HEK293 (cell line): ENCODE results near the gene PDE8B.

Experiments used
- CTCF ChIA-PET: fragments of 350-600 bp; formaldehyde crosslinking; extraction: SDS; loops from one replicate; lab custom pipeline; 2021; ENCODE audit warnings: antibody characterized with exemption; lab: Yijun Ruan, JAX
- POLR2A ChIA-PET: fragments of 300-600 bp; formaldehyde crosslinking; extraction: SDS; loops from one replicate; lab custom pipeline; 2020; ENCODE audit warnings: antibody characterized with exemption, inconsistent platforms; lab: Yijun Ruan, JAX
- H3K27ac ChIP-seq: fragments of 200-500 bp; sonication (Bioruptor generic); 2 replicates; pipeline ENCODE4 v1.5.1; 2014; ENCODE audit warnings: low read depth, low read length, control low read depth, inconsistent platforms; ENCODE audit errors: extremely low read depth
- H3K36me3 ChIP-seq, 2 experiments: fragments of 200-500 bp in 1 of 2; sonication (Bioruptor generic) in 1 of 2; 1 replicate in 1 of 2; 2 replicates in 1 of 2; pipeline ENCODE4 v1.5.1; 2014 to 2017; ENCODE audit warnings: inconsistent platforms in 2 of 2, low read length in 2 of 2; ENCODE audit not compliant: control insufficient read depth in 2 of 2, insufficient read depth in 1 of 2
- H3K4me1 ChIP-seq: fragments of 200-500 bp; sonication (Bioruptor generic); 2 replicates; pipeline ENCODE4 v1.5.1; 2014; ENCODE audit warnings: mild to moderate bottlenecking, low read length, inconsistent platforms; ENCODE audit not compliant: control insufficient read depth, insufficient read depth
- H3K4me3 ChIP-seq: 2 replicates; pipeline ENCODE4 v1.5.1; 2011; ENCODE audit warnings: low read depth, mild to moderate bottlenecking, control low read depth, low read length, moderate library complexity
- H3K9me3 ChIP-seq: fragments of 200-500 bp; sonication (Bioruptor generic); 2 replicates; pipeline ENCODE4 v1.5.1; 2014; ENCODE audit warnings: low read depth, low read length, inconsistent platforms; ENCODE audit not compliant: control insufficient read depth, insufficient read depth
- FEZF1 ChIP-seq: fragments of 450-650 bp; formaldehyde crosslinking; IDR thresholded peaks from 2 replicates; pipeline ENCODE4 v1.5.1; 2016; ENCODE audit warnings: missing biosample characterization, missing genetic modification characterization
- PRDM1 ChIP-seq: fragments of 450-650 bp; formaldehyde crosslinking; IDR thresholded peaks from 2 replicates; pipeline ENCODE4; 2016; ENCODE audit warnings: missing biosample characterization, missing genetic modification characterization
- PRDM2 ChIP-seq: fragments of 450-650 bp; formaldehyde crosslinking; IDR thresholded peaks from 2 replicates; pipeline ENCODE4 v1.5.1; 2016; ENCODE audit warnings: missing biosample characterization, missing genetic modification characterization, borderline replicate concordance
- ZBTB44 ChIP-seq: fragments of 450-650 bp; IDR thresholded peaks from 2 replicates; pipeline ENCODE4 v1.5.1; 2018; ENCODE audit warnings: missing biosample characterization, mild to moderate bottlenecking, missing genetic modification characterization
- ZBTB48 ChIP-seq: fragments of 450-650 bp; formaldehyde crosslinking; IDR thresholded peaks from 2 replicates; pipeline ENCODE4 v1.5.1; 2016; ENCODE audit warnings: missing biosample characterization, missing genetic modification characterization
- ZFP69B ChIP-seq: fragments of 450-650 bp; formaldehyde crosslinking; IDR thresholded peaks from 2 replicates; pipeline ENCODE4 v1.5.1; 2016; ENCODE audit warnings: missing biosample characterization, missing genetic modification characterization
- ZIC2 ChIP-seq: fragments of 450-650 bp; formaldehyde crosslinking; IDR thresholded peaks from 2 replicates; pipeline ENCODE4 v1.5.1; 2016; ENCODE audit warnings: missing biosample characterization, missing genetic modification characterization
- ZNF10 ChIP-seq: fragments of 450-650 bp; formaldehyde crosslinking; IDR thresholded peaks from 2 replicates; pipeline ENCODE4 v1.5.1; 2017; ENCODE audit warnings: missing biosample characterization, missing genetic modification characterization
- ZNF132 ChIP-seq: fragments of 450-650 bp; formaldehyde crosslinking; IDR thresholded peaks from 2 replicates; pipeline ENCODE4 v1.5.1; 2017; ENCODE audit warnings: missing biosample characterization, missing genetic modification characterization, borderline replicate concordance
- ZNF146 ChIP-seq: fragments of 450-650 bp; formaldehyde crosslinking; IDR thresholded peaks from 2 replicates; pipeline ENCODE4 v1.5.1; 2016; ENCODE audit warnings: missing biosample characterization, missing genetic modification characterization
- ZNF174 ChIP-seq: fragments of 450-650 bp; formaldehyde crosslinking; IDR thresholded peaks from 2 replicates; pipeline ENCODE4 v1.5.0; 2017; ENCODE audit warnings: missing biosample characterization, mild to moderate bottlenecking, missing genetic modification characterization
- ZNF2 ChIP-seq: fragments of 450-650 bp; formaldehyde crosslinking; IDR thresholded peaks from 2 replicates; pipeline ENCODE4 v1.5.1; 2016; ENCODE audit warnings: missing biosample characterization, missing genetic modification characterization
- ZNF280C ChIP-seq: fragments of 450-650 bp; formaldehyde crosslinking; IDR thresholded peaks from 2 replicates; pipeline ENCODE4 v1.5.1; 2016; ENCODE audit warnings: missing biosample characterization, missing genetic modification characterization
- ZNF416 ChIP-seq: fragments of 450-650 bp; formaldehyde crosslinking; IDR thresholded peaks from 2 replicates; pipeline ENCODE4 v1.5.1; 2016; ENCODE audit warnings: missing biosample characterization, missing genetic modification characterization
- ZNF433 ChIP-seq: fragments of 450-650 bp; formaldehyde crosslinking; IDR thresholded peaks from 2 replicates; pipeline ENCODE4 v1.5.1; 2016; ENCODE audit warnings: missing biosample characterization, missing genetic modification characterization, low read depth
- ZNF510 ChIP-seq: fragments of 450-650 bp; formaldehyde crosslinking; IDR thresholded peaks from 2 replicates; pipeline ENCODE4 v1.5.1; 2018; ENCODE audit warnings: mild to moderate bottlenecking, missing genetic modification characterization, missing biosample characterization; ENCODE audit not compliant: insufficient replicate concordance
- ZNF580 ChIP-seq: fragments of 450-650 bp; formaldehyde crosslinking; IDR thresholded peaks from 2 replicates; pipeline ENCODE4 v1.5.1; 2016; ENCODE audit warnings: missing biosample characterization, missing genetic modification characterization
- ZNF639 ChIP-seq: fragments of 450-650 bp; formaldehyde crosslinking; IDR thresholded peaks from 2 replicates; pipeline ENCODE4 v1.5.1; 2016; ENCODE audit warnings: missing biosample characterization, missing genetic modification characterization
- ZNF692 ChIP-seq: fragments of 450-650 bp; formaldehyde crosslinking; IDR thresholded peaks from 2 replicates; pipeline ENCODE4 v1.5.1; 2016; ENCODE audit warnings: missing biosample characterization, missing genetic modification characterization
- ZSCAN30 ChIP-seq: fragments of 450-650 bp; IDR thresholded peaks from 2 replicates; pipeline ENCODE4 v1.5.1; 2018; ENCODE audit warnings: missing biosample characterization, mild to moderate bottlenecking, missing genetic modification characterization, moderate library complexity

The PDE8B gene

GRCh38 chr5:77181596-77182304 is 28.7 kb upstream of the PDE8B start:
- Histone ChIP-seq H3K4me3 (no peak overlapping the region), H3K36me3 (no peaks in the 10 kb centered on the region), H3K9me3 (no peaks in the 10 kb centered on the region), H3K4me1 (0 out of 2 replicates have a peak, but pooled peaks cover 3% of the 10 kb centered on the region), H3K27ac (no peak overlapping the region)
- no peak for TF ChIP-seq ZFP69B (tag by site-specific recombination)
- TF ChIP-seq ZNF433 (tag by site-specific recombination), result no peak
- no peak for TF ChIP-seq FEZF1
- TF ChIP-seq ZIC2 (tag by site-specific recombination), result no peak
- no peak for TF ChIP-seq PRDM1 (tag by site-specific recombination)
- no peak for TF ChIP-seq ZNF692 (tag by site-specific recombination)
- ChIA-PET POLR2A (no interaction called here), CTCF (interaction anchor here (0.6 to 0.8 kb wide), 2 partner anchors 312 to 397 kb away, joined by 3 read pairs; no protein-coding TSS in a partner anchor)

- H3K4me1 ChIP-seq, result 0 out of 2 replicates have a peak, but pooled peaks cover 3% of the 10 kb centered on the region
- H3K4me3 ChIP-seq, result no peak overlapping the region
- no peak overlapping the region for H3K27ac ChIP-seq
- ChIA-PET CTCF (interaction anchor here (0.5 to 0.9 kb wide), 4 partner anchors 16 to 407 kb away, joined by 3 read pairs; no protein-coding TSS in a partner anchor), POLR2A (no interaction called here)
- H3K9me3 ChIP-seq, result no peaks in the 10 kb centered on the region
- no peaks in the 10 kb centered on the region for H3K36me3 ChIP-seq
- no peak for TF ChIP-seq PRDM1 (tag by site-specific recombination)
- TF ChIP-seq ZNF146 (tag by site-specific recombination), result no peak
- TF ChIP-seq ZNF580 (tag by site-specific recombination), result no peak
- no peak for TF ChIP-seq ZNF639 (tag by site-specific recombination)
- TF ChIP-seq ZBTB48, result no peak
- TF ChIP-seq ZBTB44 (tag by site-specific recombination), result no peak
- TF ChIP-seq ZNF2 (tag by site-specific recombination), result no peak
- no peak for TF ChIP-seq PRDM2 (tag by site-specific recombination)
- no peak for TF ChIP-seq ZNF280C
- TF ChIP-seq ZNF510 (tag by site-specific recombination), result no peak
- no peak for TF ChIP-seq ZNF132 (tag by site-specific recombination)
- TF ChIP-seq ZNF174 (tag by site-specific recombination), result no peak
- no peak for TF ChIP-seq ZNF416
- no peak for TF ChIP-seq ZSCAN30
- no peak for TF ChIP-seq ZNF10 (tag by site-specific recombination)
Observed at GRCh38 chr5:77182367-77182766, 28.1 kb upstream of the PDE8B start.
